ENCODE results near the gene PIWIL4. TPM values are rescaled to one million over a fixed set of nuclear protein-coding genes. Genes with fewer than 3 reads are reported as not detected.

The PIWIL4 gene
- total and polyA plus RNA-seq, 2 of the 8 experiments (the other 6 are each of a cell fraction or from before 2014, with no cell fraction given) = 0.51 to 0.52 TPM

GRCh38 chr11:94539420-94539819 is 27.7 kb upstream of the PIWIL4 start:
- H3K9ac ChIP-seq (replicated peaks in 1 of 4; ENCODE audit: extremely low read depth in 1 of 4, low read depth in 3 of 4, low read length in 3 of 4) = no peak overlapping the region
- H3K14ac ChIP-seq (ENCODE audit: insufficient read length) = no peak overlapping the region
- FAIRE-seq (no peak), DNase-seq (ENCODE audit: low read depth in 1 of 2, low spot score in 2 of 2) (no peak)
- no peak overlapping the region for H4K8ac ChIP-seq (ENCODE audit: extremely low read depth, insufficient read depth, low read length)
- 50% methylated on average over 1 of the region's 1 CpG; no CpG with 5 or more reads in 1 of the 2 experiments for WGBS, 2 experiments (ENCODE audit: extremely low coverage in 1 of 2, insufficient coverage in 1 of 2, insufficient read length in 1 of 2, insufficient replicate concordance in 2 of 2, low coverage in 1 of 2, low lambda C conversion rate in 2 of 2, missing lambda C conversion rate in 1 of 2)
- H3K4me2 ChIP-seq (ENCODE audit: insufficient read depth in 1 of 2, low read depth in 2 of 2, low read length in 2 of 2) = no peak overlapping the region
- no peaks in the 10 kb centered on the region for H3K79me1 ChIP-seq (ENCODE audit: low read depth, low read length)
- no peak overlapping the region for H2BK12ac ChIP-seq (ENCODE audit: low read depth, low read length)
- H3K56ac ChIP-seq (replicated peaks; ENCODE audit: insufficient read length, low read depth, low read length) = no peak overlapping the region
- peaks cover 0 to 2% (median 1%) of the 10 kb centered on the region in 4 experiments; a peak in 5 of 7 replicates for H3K27me3 ChIP-seq (replicated peaks in 1 of 4; ENCODE audit: control insufficient read depth in 3 of 4, extremely low read depth in 1 of 4, insufficient read depth in 3 of 4, low read length in 3 of 4)
- peaks cover 0 to 6% (median 1%) of the 10 kb centered on the region in 4 experiments; a peak in 3 of 7 replicates for H3K4me1 ChIP-seq (replicated peaks in 1 of 4; ENCODE audit: control insufficient read depth in 3 of 4, insufficient read depth in 4 of 4, low read length in 3 of 4)
- H3K9me3 ChIP-seq (ENCODE audit: insufficient read depth in 2 of 2, low read depth in 1 of 2, low read length in 1 of 2) = no peaks in the 10 kb centered on the region
- no peak overlapping the region for H2BK120ac ChIP-seq (replicated peaks; ENCODE audit: low read depth, low read length)
- ChIA-PET POLR2A (ENCODE audit: partially characterized antibody) (interaction anchor here (0.6 kb wide), 1 partner anchor 77 kb away, joined by 3 read pairs; no protein-coding TSS in a partner anchor), CTCF (ENCODE audit: partially characterized antibody) (interaction anchor here (1.0 kb wide), 1 partner anchor 16 kb away, joined by 4 read pairs; no protein-coding TSS in a partner anchor)
- no peaks in the 10 kb centered on the region for H4K20me1 ChIP-seq (replicated peaks in 1 of 2; ENCODE audit: control insufficient read depth in 1 of 2, insufficient read depth in 2 of 2, low read length in 2 of 2)
- H3K4me3 ChIP-seq (ENCODE audit: extremely low read depth in 1 of 4, insufficient read depth in 2 of 4, low read depth in 3 of 4, low read length in 4 of 4) = no peak overlapping the region
- H4K91ac ChIP-seq (replicated peaks; ENCODE audit: insufficient read length, low read length) = no peak overlapping the region
- H3K23ac ChIP-seq (ENCODE audit: insufficient read length) = no peak overlapping the region
- no peak overlapping the region for H3K18ac ChIP-seq (ENCODE audit: extremely low read depth, low read length)
- H2AFZ ChIP-seq (ENCODE audit: low read length) = no peak overlapping the region
- TF ChIP-seq GTF2F1 (IDR thresholded peaks at IDR 0.05; ENCODE audit: borderline replicate concordance, low read depth, low read length) = no peak
- no peak for TF ChIP-seq POU5F1 (IDR thresholded peaks at IDR 0.05; ENCODE audit: low read depth, low read length)
- no peak for TF ChIP-seq KDM4A (IDR thresholded peaks at IDR 0.05; ENCODE audit: low read depth, low read length, severe bottlenecking)
- no peak for TF ChIP-seq CBX5 (IDR thresholded peaks at IDR 0.05; ENCODE audit: low read depth, low read length)
- TF ChIP-seq SP2 (IDR thresholded peaks at IDR 0.05; ENCODE audit: low read length) = no peak
- TF ChIP-seq ASH2L (IDR thresholded peaks at IDR 0.05; ENCODE audit: low read length) = no peak
- TF ChIP-seq ATF3 (IDR thresholded peaks at IDR 0.05; ENCODE audit: insufficient read depth, low read depth, low read length) = no peak
- TF ChIP-seq YY1 (IDR thresholded peaks at IDR 0.05; ENCODE audit: low read depth, low read length) = no peak
- no peak for TF ChIP-seq SUZ12 (IDR thresholded peaks at IDR 0.05; ENCODE audit: low read length)
- no peak for TF ChIP-seq CEBPB (IDR thresholded peaks at IDR 0.05; ENCODE audit: low read depth, low read length)
- no peak for TF ChIP-seq EZH2 (IDR thresholded peaks at IDR 0.05; ENCODE audit: low read depth, low read length, severe bottlenecking)
- no peak for TF ChIP-seq CTBP2 (IDR thresholded peaks at IDR 0.05; ENCODE audit: borderline replicate concordance, insufficient read depth, insufficient read length, low read length)
- TF ChIP-seq CREB1 (IDR thresholded peaks at IDR 0.05) = no peak
- H3K36me3 ChIP-seq (ENCODE audit: control insufficient read depth in 2 of 4, insufficient read depth in 4 of 4, low read length in 3 of 4) = no peaks in the 10 kb centered on the region
- peaks cover 5% of the 10 kb centered on the region; the same call in 1 of the 2 replicates for H3K23me2 ChIP-seq (ENCODE audit: low read depth, low read length)
- H2BK20ac ChIP-seq (ENCODE audit: low read length) = no peak overlapping the region
- H2BK5ac ChIP-seq (ENCODE audit: low read depth, low read length) = no peak overlapping the region
- H4K5ac ChIP-seq (ENCODE audit: insufficient read length, low read depth, low read length) = no peak overlapping the region
- H2BK15ac ChIP-seq (ENCODE audit: low read length) = no peak overlapping the region
- no peak overlapping the region for H3K4ac ChIP-seq (replicated peaks; ENCODE audit: insufficient read length, low read depth, low read length)
- H3K79me2 ChIP-seq (ENCODE audit: control insufficient read depth in 1 of 2, insufficient read depth in 2 of 2, low read length in 2 of 2) = no peaks in the 10 kb centered on the region
- no peak overlapping the region for H2AK5ac ChIP-seq (ENCODE audit: low read depth, low read length)
- H3K27ac ChIP-seq (ENCODE audit: low read depth, low read length) = no peak overlapping the region
